HG02763 (cell line): Measurements from ENCODE around the gene GPR78.
"Not testable (repeated sequence)": the region's sequence is repeated elsewhere in the genome, so short reads cannot be mapped to it uniquely, and the experiment has no call there.

Experiments used
- ATAC-seq: cut with Tn5 transposase; IDR thresholded peaks from one replicate; pipeline ENCODE4 v1.9.1; 2021; ENCODE audit warnings: mild to moderate bottlenecking, moderate library complexity; ENCODE audit not compliant: unreplicated experiment

The GPR78 gene

GRCh38 chr4:8614365-8615193 is 34.4 kb downstream of the GPR78 start:
- no peak for ATAC-seq

GRCh38 chr4:8615366-8615765 is 35.2 kb downstream of the GPR78 start:
- ATAC-seq: no peak

- no peak for ATAC-seq
Measured at GRCh38 chr4:8615921-8616787, 36.0 kb downstream of the GPR78 start.

GRCh38 chr4:8616831-8617230 is 36.6 kb downstream of the GPR78 start:
- ATAC-seq: no peak

GRCh38 chr4:8617486-8618040 is 37.4 kb downstream of the GPR78 start:
- no peak for ATAC-seq

GRCh38 chr4:8618421-8618820 is 38.2 kb downstream of the GPR78 start:
- ATAC-seq: no peak

GRCh38 chr4:8618961-8619720 is 38.9 kb downstream of the GPR78 start:
- no peak for ATAC-seq

GRCh38 chr4:8621135-8621534 is 40.9 kb downstream of the GPR78 start:
- ATAC-seq: not testable (repeated sequence)

GRCh38 chr4:8624601-8625272 is 44.5 kb downstream of the GPR78 start:
- ATAC-seq: not testable (repeated sequence)

GRCh38 chr4:8630240-8630905 is 50.2 kb downstream of the GPR78 start:
- not testable (repeated sequence) for ATAC-seq

- ATAC-seq: not testable (repeated sequence)
Measured at GRCh38 chr4:8631896-8632295, 51.7 kb downstream of the GPR78 start.

- not testable (repeated sequence) for ATAC-seq
Measured at GRCh38 chr4:8634773-8635172, 54.6 kb downstream of the GPR78 start.

- not testable (repeated sequence) for ATAC-seq
Measured at GRCh38 chr4:8635897-8636554, 55.8 kb downstream of the GPR78 start.
